A549 (cell line): Measurements from ENCODE around the gene EPHA1. TPM values are rescaled to one million over a fixed set of nuclear protein-coding genes. Genes with fewer than 3 reads are reported as not detected.

Experiments used
- ATAC-seq, 2 experiments: fragments of 200-7000 bp in 1 of 2; fragments of >200 bp in 1 of 2; cut with Nextera tagmentation in 1 of 2; cut with Tn5 transposase in 1 of 2; 3 replicates each; pipeline versions ENCODE4 v1.8.0 to v1.9.1; 2018 to 2020; ENCODE audit warnings: mild to moderate bottlenecking in 1 of 2, moderate library complexity in 1 of 2
- CTCF ChIA-PET: fragments of 300-600 bp; sonication (Branson Sonifier 250); formaldehyde crosslinking; extraction: SDS; loops from one replicate; lab custom pipeline; 2021; ENCODE audit warnings: antibody characterized with exemption, inconsistent platforms; lab: Yijun Ruan, JAX
- POLR2A ChIA-PET: fragments of 350-600 bp; formaldehyde crosslinking; extraction: SDS; loops from one replicate; lab custom pipeline; 2021; ENCODE audit warnings: antibody characterized with exemption, inconsistent platforms; lab: Yijun Ruan, JAX
- DNase-seq, 2 experiments: peaks; one replicate each; pipeline versions ENCODE4 v3.0.0 to v3.0.0-alpha.2; 2011 to 2016; ENCODE audit warnings: low read depth in 1 of 2, low spot score in 1 of 2
- FAIRE-seq: peaks from 2 replicates; lab custom pipeline; 2011; peaks lifted over from hg19 to GRCh38; lab: Jason Lieb, UNC
- H3K27ac ChIP-seq, 2 experiments: fragments of >200 bp; sonication (Bioruptor Twin); formaldehyde crosslinking; 3 replicates each; pipeline ENCODE4 v1.5.1; 2016 to 2017
- H3K4me1 ChIP-seq: fragments of >200 bp; sonication (Bioruptor Twin); formaldehyde crosslinking; 3 replicates; pipeline ENCODE4 v1.6.1; 2016
- H3K4me2 ChIP-seq: fragments of >200 bp; sonication (Bioruptor Twin); formaldehyde crosslinking; 3 replicates; pipeline ENCODE4 v1.6.1; 2016
- H3K4me3 ChIP-seq: fragments of >200 bp; sonication (Bioruptor Twin); formaldehyde crosslinking; 3 replicates; pipeline ENCODE4 v1.5.1; 2016
- H3K9me3 ChIP-seq: fragments of >200 bp; sonication (Bioruptor Twin); formaldehyde crosslinking; 3 replicates; pipeline ENCODE4 v1.6.1; 2016
- BHLHE40 ChIP-seq: IDR thresholded peaks from 2 replicates; pipeline ENCODE4 v1.6.1; 2012; ENCODE audit warnings: low read depth, low read length, inconsistent platforms
- CBX8 ChIP-seq: fragments of 200-600 bp; sonication (generic); IDR thresholded peaks from 2 replicates; pipeline ENCODE4 v1.6.1; 2016
- CEBPB ChIP-seq, 2 experiments: fragments of >200 bp in 1 of 2; sonication (Bioruptor Twin) in 1 of 2; formaldehyde crosslinking in 1 of 2; IDR thresholded peaks; 2 replicates each; pipeline ENCODE4 v1.6.1; 2012 to 2016
- CHD2 ChIP-seq: fragments of 150-350 bp; IDR thresholded peaks from 2 replicates; pipeline ENCODE4 v1.6.1; 2014; ENCODE audit warnings: low read length; ENCODE audit not compliant: partially characterized antibody
- EHMT2 ChIP-seq: fragments of 200-600 bp; sonication (generic); IDR thresholded peaks from 2 replicates; pipeline ENCODE4 v1.6.1; 2016; ENCODE audit warnings: antibody characterized with exemption, low read depth, mild to moderate bottlenecking, moderate library complexity
- ESRRA ChIP-seq: fragments of 150-350 bp; IDR thresholded peaks from 2 replicates; pipeline ENCODE4 v1.6.1; 2014; ENCODE audit warnings: mild to moderate bottlenecking, low read length, borderline replicate concordance
- FOXS1 ChIP-seq: fragments of 250-450 bp; sonication (Bioruptor Pico); IDR thresholded peaks from 2 replicates; pipeline ENCODE4 v1.5.0; 2020; ENCODE audit warnings: mild to moderate bottlenecking, moderate library complexity
- GATA3 ChIP-seq: IDR thresholded peaks from 2 replicates; pipeline ENCODE4 v1.6.1; 2012; ENCODE audit warnings: borderline replicate concordance
- KDM1A ChIP-seq: fragments of 200-600 bp; sonication (generic); IDR thresholded peaks from 2 replicates; pipeline ENCODE4 v1.6.1; 2016; ENCODE audit warnings: low read depth, mild to moderate bottlenecking
- KDM5A ChIP-seq: fragments of 200-600 bp; sonication (generic); IDR thresholded peaks from 2 replicates; pipeline ENCODE4 v1.6.1; 2016; ENCODE audit warnings: antibody characterized with exemption, mild to moderate bottlenecking
- NFE2L2 ChIP-seq: fragments of 150-350 bp; conservative IDR thresholded peaks from 2 replicates; pipeline ENCODE4 v1.6.1; 2014; ENCODE audit warnings: low read length
- NR3C1 ChIP-seq: fragments of >200 bp; sonication (Bioruptor Twin); formaldehyde crosslinking; IDR thresholded peaks from 3 replicates; pipeline ENCODE4 v1.6.1; 2017
- PHF8 ChIP-seq: fragments of 200-600 bp; sonication (generic); IDR thresholded peaks from 2 replicates; pipeline ENCODE4 v1.6.1; 2016; ENCODE audit warnings: low read depth, mild to moderate bottlenecking, antibody characterized with exemption, moderate library complexity, borderline replicate concordance
- REST ChIP-seq: fragments of 200-600 bp; sonication (generic); IDR thresholded peaks from 2 replicates; pipeline ENCODE4 v1.6.1; 2016; ENCODE audit warnings: antibody characterized with exemption, mild to moderate bottlenecking, moderate library complexity
- RFX5 ChIP-seq: fragments of 450-650 bp; IDR thresholded peaks from 2 replicates; pipeline ENCODE4 v1.7.1; 2014; ENCODE audit warnings: antibody characterized with exemption, mild to moderate bottlenecking, moderate library complexity
- SMC3 ChIP-seq: fragments of >200 bp; sonication (Bioruptor Twin); formaldehyde crosslinking; IDR thresholded peaks from 3 replicates; pipeline ENCODE4 v1.6.1; 2018; ENCODE audit warnings: inconsistent platforms
- SREBF2 ChIP-seq: fragments of 450-650 bp; IDR thresholded peaks from 2 replicates; pipeline ENCODE4 v1.6.1; 2014; ENCODE audit warnings: mild to moderate bottlenecking, moderate library complexity
- TFCP2L1 ChIP-seq: fragments of 250-450 bp; sonication (Bioruptor Pico); IDR thresholded peaks from 2 replicates; pipeline ENCODE4 v1.5.0; 2021; ENCODE audit warnings: mild to moderate bottlenecking
- WGBS: methylation state at CpG from one replicate; pipeline ENCODE4 v1.1.6; 2017; ENCODE audit errors: missing lambda C conversion rate; 5-methylcytosine and 5-hydroxymethylcytosine counted together
- polyA plus RNA-seq, 4 experiments: library from polyadenylated mRNA; depleted of rRNA in 3 of 4; stranded (reverse); fragments of >200 nt; fragmentation: RNase III in 1 of 4; extraction: RNeasy Plus Mini Kit Qiagen cat#74134 plus additional on column Dnase treatment in 1 of 4; gene quantifications; 2 replicates in 3 of 4; 3 replicates in 1 of 4; pipeline ENCODE4 v1.2.3, GENCODE V29; 2011 to 2017
- TF ChIP-seq, protein P1 (sequence below): fragments of >200 bp; sonication (Bioruptor Twin); formaldehyde crosslinking; IDR thresholded peaks from 3 replicates; pipeline ENCODE4 v1.5.1; 2016

Gene EPHA1
- polyA plus RNA-seq, 2 of the 4 experiments (the other 2 are of a cell fraction): not detected

GRCh38 chr7:143385891-143386781 lies 22.5 kb downstream of the EPHA1 start:
- no peak for DNase-seq
- no peak overlapping the region for H3K4me2 ChIP-seq
- POLR2A ChIA-PET: no interaction called here
- ATAC-seq: no peak
- TF ChIP-seq NR3C1 (no peak), BHLHE40 (no peak), RFX5 (no peak), SMC3 (no peak), REST (no peak), PHF8 (no peak), CBX8 (no peak)
- TF ChIP-seq, protein P1, sequence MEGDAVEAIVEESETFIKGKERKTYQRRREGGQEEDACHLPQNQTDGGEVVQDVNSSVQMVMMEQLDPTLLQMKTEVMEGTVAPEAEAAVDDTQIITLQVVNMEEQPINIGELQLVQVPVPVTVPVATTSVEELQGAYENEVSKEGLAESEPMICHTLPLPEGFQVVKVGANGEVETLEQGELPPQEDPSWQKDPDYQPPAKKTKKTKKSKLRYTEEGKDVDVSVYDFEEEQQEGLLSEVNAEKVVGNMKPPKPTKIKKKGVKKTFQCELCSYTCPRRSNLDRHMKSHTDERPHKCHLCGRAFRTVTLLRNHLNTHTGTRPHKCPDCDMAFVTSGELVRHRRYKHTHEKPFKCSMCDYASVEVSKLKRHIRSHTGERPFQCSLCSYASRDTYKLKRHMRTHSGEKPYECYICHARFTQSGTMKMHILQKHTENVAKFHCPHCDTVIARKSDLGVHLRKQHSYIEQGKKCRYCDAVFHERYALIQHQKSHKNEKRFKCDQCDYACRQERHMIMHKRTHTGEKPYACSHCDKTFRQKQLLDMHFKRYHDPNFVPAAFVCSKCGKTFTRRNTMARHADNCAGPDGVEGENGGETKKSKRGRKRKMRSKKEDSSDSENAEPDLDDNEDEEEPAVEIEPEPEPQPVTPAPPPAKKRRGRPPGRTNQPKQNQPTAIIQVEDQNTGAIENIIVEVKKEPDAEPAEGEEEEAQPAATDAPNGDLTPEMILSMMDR: no peak
- TF ChIP-seq, all 56 proteins: peak for 0
- Histone ChIP-seq H3K4me3 (no peak overlapping the region), H3K9me3 (no peaks in the 10 kb centered on the region), H3K27ac (no peak overlapping the region), H3K4me1 (peaks cover 39% of the 10 kb centered on the region)
- WGBS: 88% methylated on average over 18 of the region's 19 CpGs
- CTCF ChIA-PET: no interaction called here
- no peak for FAIRE-seq

DNA sequence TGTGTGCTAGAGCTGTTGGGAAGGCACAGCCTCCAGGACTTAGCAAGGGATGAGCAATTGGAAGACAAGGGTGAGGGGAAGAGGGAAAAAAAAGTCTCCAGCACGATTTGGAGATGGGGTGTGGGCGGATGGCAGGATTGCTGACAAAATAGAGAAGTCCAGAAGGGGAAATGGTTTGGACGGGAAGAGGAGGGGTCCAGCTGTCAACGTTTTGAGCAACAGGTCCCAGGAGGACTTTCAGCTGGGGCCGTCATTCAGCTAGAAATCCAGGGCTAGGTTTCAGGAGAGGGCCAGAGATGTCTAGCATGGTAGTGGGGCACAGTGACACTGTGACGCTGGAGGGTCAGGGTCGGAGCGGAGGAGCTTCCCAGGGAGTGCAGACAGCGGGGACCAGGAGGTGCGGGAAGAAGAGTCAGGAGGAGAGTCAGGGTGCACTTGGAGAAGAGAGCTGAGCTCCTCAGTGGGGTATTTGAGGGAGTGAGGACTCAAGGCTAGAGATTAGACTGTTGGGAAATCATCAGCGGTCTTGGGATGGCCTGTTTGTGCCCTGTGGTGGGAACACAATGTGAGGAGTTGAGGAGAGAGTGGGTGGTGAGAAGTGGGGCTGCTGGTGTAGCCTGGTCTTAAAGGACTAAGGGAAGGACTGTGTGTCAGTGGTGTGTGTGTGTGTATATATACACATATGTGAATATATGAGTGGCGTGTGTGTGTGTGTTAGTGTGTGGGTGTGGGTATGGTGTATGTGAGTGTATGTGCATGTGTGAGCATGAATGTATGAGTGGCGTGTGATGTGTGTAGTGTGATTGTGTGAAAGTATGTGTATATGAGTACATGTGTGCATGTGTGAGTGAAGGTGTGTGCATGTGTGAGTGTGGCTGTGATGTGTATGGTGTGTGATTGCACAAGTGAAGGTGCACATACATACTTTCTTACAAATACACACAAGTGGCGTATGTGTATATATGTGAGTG lies 23.7 kb downstream of the EPHA1 start:
- no peak for FAIRE-seq
- Histone ChIP-seq H3K4me1 (peaks cover 39% of the 10 kb centered on the region), H3K9me3 (no peaks in the 10 kb centered on the region), H3K4me2 (peak overlapping the region; percentile 83), H3K27ac (peak overlapping the region in 1 of 2 experiments; percentile 8; a peak in 1 of 6 replicates), H3K4me3 (no peak overlapping the region)
- POLR2A ChIA-PET: no interaction called here
- WGBS: 91% methylated on average over 14 of the region's 14 CpGs
- TF ChIP-seq NR3C1 (no peak), EHMT2 (no peak), SREBF2 (no peak), KDM1A (no peak), GATA3 (no peak), CHD2 (no peak), FOXS1 (CRISPR knock-in tag) (no peak), ESRRA (no peak), CEBPB (IDR thresholded peaks at IDR 0.05) (no peak), KDM5A (no peak), NFE2L2 (no peak), TFCP2L1 (CRISPR knock-in tag) (no peak)
- CTCF ChIA-PET: interaction anchor here (0.9 to 2.7 kb wide), 7 partner anchors 11 to 43 kb away, joined by 3 to 18 read pairs (median 6); partner anchors contain the start of gene EPHA1
- no peak for ATAC-seq
- no peak for DNase-seq
